Sigmoid colon (tissue), 7 donors: ENCODE results near the gene CLPSL2. TPM values are rescaled to one million over a fixed set of nuclear protein-coding genes. Genes with fewer than 3 reads are reported as not detected.
"Not testable (repeated sequence)": the region's sequence is repeated elsewhere in the genome, so short reads cannot be mapped to it uniquely, and the experiment has no call there.

Experiments
- DNase-seq: peaks from one replicate; pipeline ENCODE4 v3.0.0-alpha.2; 2019
- H3K27ac ChIP-seq, 4 donors: fragments of 200-600 bp; sonication (generic); one replicate each; pipeline ENCODE4 v1.5.1; 2016 to 2019; ENCODE audit warnings: mild to moderate bottlenecking in 1 of 4
- H3K27me3 ChIP-seq, 3 donors: fragments of 200-600 bp; sonication (generic); one replicate each; pipeline ENCODE4 v1.5.1; 2019; ENCODE audit warnings: mild to moderate bottlenecking in 1 of 3
- H3K36me3 ChIP-seq, 4 donors: fragments of 200-600 bp; sonication (generic); one replicate each; pipeline ENCODE4 v1.5.1; 2016 to 2019
- H3K4me1 ChIP-seq, 4 donors: fragments of 200-600 bp; sonication (generic); one replicate each; pipeline ENCODE4 v1.5.1; 2017 to 2019
- H3K4me3 ChIP-seq, 4 donors: fragments of 200-600 bp; sonication (generic); one replicate each; pipeline ENCODE4 v1.5.1; 2017 to 2019; ENCODE audit warnings: mild to moderate bottlenecking in 2 of 4, moderate library complexity in 1 of 4
- H3K9me3 ChIP-seq, 4 donors: fragments of 200-600 bp in 3 of 4; sonication (generic) in 3 of 4; one replicate each; pipeline versions ENCODE4 v1.5.1 to v1.6.1; 2013 to 2019
- EP300 ChIP-seq, 4 donors: sonication (generic); formaldehyde crosslinking; IDR thresholded peaks; one replicate each; pipeline ENCODE4 v1.6.1; 2017; ENCODE audit warnings: antibody characterized with exemption in 4 of 4
- POLR2A ChIP-seq, 2 donors: fragments of 450-650 bp; IDR thresholded peaks; one replicate each; pipeline ENCODE4 v1.6.1; 2016; ENCODE audit warnings: antibody characterized with exemption in 2 of 2, mild to moderate bottlenecking in 2 of 2, moderate library complexity in 2 of 2
- POLR2AphosphoS5 ChIP-seq, 4 donors: sonication (generic); formaldehyde crosslinking; IDR thresholded peaks; one replicate each; pipeline ENCODE4 v1.6.1; 2017; ENCODE audit warnings: antibody characterized with exemption in 4 of 4
- WGBS, 2 donors: extraction: QIAGEN DNeasy Blood & Tissue Kit; methylation state at CpG; one replicate each; pipeline ENCODE4 v1.1.7; 2013; 5-methylcytosine and 5-hydroxymethylcytosine counted together
- intact Hi-C: fragments of 100-400 bp; cut with DNase I; formaldehyde crosslinking; loops from one replicate; pipeline ENCODE4 v1.15.1; 2023
- polyA plus RNA-seq, 3 donors: library from polyadenylated mRNA; stranded (reverse); fragments of 200-250 nt; gene quantifications; one replicate each; pipeline ENCODE4 v1.2.3, GENCODE V29; 2013
- total RNA-seq, 4 donors: library from RNA; depleted of rRNA; stranded (reverse); fragments of >200 nt; gene quantifications; one replicate each; pipeline ENCODE4 v1.1.0, GENCODE V29; 2016
- TF ChIP-seq, protein P1 (sequence below), 4 experiments: fragments of 450-650 bp in 3 of 4; fragments of 200-600 bp in 1 of 4; IDR thresholded peaks; one replicate each; pipeline ENCODE4 v1.5.1; 2016 to 2019; ENCODE audit warnings: antibody characterized with exemption in 4 of 4, mild to moderate bottlenecking in 3 of 4, moderate library complexity in 2 of 4
- donor health status: healthy with polysubstance abuse.
- donor health status: Bipolar disorder and iron deficiency.
- donor health status: healthy.

CLPSL2 gene
- total and polyA plus RNA-seq, 7 donors, result not detected

DNA sequence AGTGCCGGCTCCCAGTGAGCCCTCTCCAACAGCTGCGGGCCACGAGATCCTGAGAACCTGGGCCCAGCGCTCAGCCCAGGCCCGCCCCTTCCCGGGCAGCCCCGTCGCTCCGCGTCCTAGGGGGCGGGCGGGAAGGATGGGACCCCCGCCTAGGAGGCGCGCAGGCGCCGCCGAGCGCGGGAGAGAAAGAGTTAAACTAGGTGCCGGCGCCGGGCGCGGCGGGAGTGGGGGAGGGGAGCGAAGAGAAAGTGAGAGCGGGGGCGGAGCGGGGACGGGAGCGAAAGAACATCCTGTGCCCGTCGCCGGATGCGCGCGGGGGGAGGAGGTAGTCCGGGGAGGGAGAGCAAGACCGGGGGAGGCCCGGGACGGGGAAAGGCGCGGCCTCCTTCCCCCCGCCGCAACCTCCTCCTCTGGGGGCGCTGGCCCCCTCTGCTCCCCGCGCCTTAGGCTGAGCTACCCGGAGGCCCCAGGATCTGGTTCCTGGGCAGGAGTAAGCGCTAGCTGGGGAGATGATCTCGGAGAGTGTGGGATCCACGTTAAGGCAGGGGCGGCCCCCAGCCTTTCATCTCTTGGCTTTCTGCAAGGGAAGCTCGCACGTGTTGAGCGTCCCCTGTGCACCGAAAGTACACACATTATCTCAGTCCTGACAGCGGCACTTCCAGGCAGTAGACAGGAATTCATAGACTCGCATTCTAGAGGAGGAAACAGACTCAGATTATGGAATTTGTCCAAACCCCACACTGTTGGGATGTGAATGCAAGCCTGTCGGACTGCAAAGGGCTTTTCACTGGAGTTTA, 44.5 kb upstream of the CLPSL2 start:
- Histone ChIP-seq H3K36me3 (no peaks in the 10 kb centered on the region), H3K4me3 (peak overlapping the region; percentile 49 to 79 (median 65)), H3K4me1 (peaks cover 5 to 81% (median 73%) of the 10 kb centered on the region in 4 donors), H3K9me3 (no peaks in the 10 kb centered on the region), H3K27ac (peak overlapping the region; percentile 96 to 100 (median 98)), H3K27me3 (no peaks in the 10 kb centered on the region)
- DNase-seq, result peak; percentile 99
- TF ChIP-seq POLR2A (IDR thresholded peaks at IDR 0.05), result peak in 1 of 2 donors; percentile 51
- peak; percentile 95 to 98 (median 98) for TF ChIP-seq EP300 (IDR thresholded peaks at IDR 0.05)
- peak; percentile 80 to 90 (median 84) for TF ChIP-seq POLR2AphosphoS5 (IDR thresholded peaks at IDR 0.05)
- TF ChIP-seq, protein P1, sequence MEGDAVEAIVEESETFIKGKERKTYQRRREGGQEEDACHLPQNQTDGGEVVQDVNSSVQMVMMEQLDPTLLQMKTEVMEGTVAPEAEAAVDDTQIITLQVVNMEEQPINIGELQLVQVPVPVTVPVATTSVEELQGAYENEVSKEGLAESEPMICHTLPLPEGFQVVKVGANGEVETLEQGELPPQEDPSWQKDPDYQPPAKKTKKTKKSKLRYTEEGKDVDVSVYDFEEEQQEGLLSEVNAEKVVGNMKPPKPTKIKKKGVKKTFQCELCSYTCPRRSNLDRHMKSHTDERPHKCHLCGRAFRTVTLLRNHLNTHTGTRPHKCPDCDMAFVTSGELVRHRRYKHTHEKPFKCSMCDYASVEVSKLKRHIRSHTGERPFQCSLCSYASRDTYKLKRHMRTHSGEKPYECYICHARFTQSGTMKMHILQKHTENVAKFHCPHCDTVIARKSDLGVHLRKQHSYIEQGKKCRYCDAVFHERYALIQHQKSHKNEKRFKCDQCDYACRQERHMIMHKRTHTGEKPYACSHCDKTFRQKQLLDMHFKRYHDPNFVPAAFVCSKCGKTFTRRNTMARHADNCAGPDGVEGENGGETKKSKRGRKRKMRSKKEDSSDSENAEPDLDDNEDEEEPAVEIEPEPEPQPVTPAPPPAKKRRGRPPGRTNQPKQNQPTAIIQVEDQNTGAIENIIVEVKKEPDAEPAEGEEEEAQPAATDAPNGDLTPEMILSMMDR (IDR thresholded peaks at IDR 0.05), result no peak
- 1% methylated on average over 61 of the region's 61 CpGs for WGBS, 2 donors
- intact Hi-C loops, result loop anchor here (2.0 to 5.0 kb wide), 3 partner anchors 129 to 865 kb away; partner anchors contain the start of gene TEAD3

DNA sequence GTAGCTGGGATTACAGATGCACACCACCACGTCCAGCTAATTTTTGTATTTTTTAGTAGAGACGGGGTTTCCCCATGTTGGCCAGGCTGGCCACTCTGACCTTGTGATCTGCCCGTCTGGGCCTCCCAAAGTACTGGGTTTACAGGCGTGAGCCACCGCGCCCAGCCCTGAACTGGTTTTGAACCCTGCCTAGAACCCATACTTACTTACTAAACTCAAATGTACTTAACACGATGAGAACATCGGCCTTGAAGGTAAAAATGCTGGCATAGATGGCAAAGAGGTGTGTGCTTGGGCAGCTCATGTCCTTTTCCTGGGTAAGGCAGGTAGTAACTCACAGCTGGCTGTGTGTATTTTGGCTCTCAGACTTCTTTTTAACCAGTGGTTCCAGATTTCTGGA, 42.8 kb upstream of the CLPSL2 start:
- Histone ChIP-seq H3K9me3 (no peaks in the 10 kb centered on the region), H3K4me3 (no peak overlapping the region), H3K4me1 (peaks cover 5 to 72% (median 66%) of the 10 kb centered on the region in 4 donors), H3K27ac (peak overlapping the region; percentile 96 to 100 (median 98)), H3K36me3 (no peaks in the 10 kb centered on the region), H3K27me3 (no peaks in the 10 kb centered on the region)
- WGBS, 2 donors, result 66 to 89% methylated on average over 8 of the region's 8 CpGs
- no peak for DNase-seq
- TF ChIP-seq EP300 (IDR thresholded peaks at IDR 0.05) (no peak), POLR2A (IDR thresholded peaks at IDR 0.05) (no peak), POLR2AphosphoS5 (IDR thresholded peaks at IDR 0.05) (no peak)
- TF ChIP-seq, protein P1 (IDR thresholded peaks at IDR 0.05), result no peak
- intact Hi-C loops, result loop anchor here (1.0 to 5.0 kb wide), 4 partner anchors 131 to 864 kb away; partner anchors contain the start of gene TEAD3

DNA sequence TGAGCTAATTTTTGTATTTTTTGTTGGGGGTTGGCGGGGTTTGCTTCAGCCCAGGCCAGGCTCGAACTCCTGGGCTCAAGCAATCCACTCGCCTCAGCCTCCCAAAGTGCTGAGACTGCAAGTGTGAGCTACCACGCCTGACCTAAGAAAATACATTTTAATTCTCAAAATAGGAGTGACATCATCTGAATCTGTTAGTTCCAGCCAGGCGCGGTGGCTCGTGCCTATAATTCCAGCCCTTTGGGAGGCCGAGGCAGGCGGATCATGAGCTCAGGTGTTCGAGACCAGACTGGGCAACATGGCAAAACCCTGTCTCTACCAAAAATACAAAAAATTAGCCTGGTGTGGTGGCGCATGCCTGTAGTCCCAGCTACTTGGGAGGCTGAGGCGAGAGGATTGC, 42.1 kb upstream of the CLPSL2 start:
- not testable (repeated sequence) for H3K27me3 ChIP-seq, H3K4me3 ChIP-seq, H3K36me3 ChIP-seq, H3K9me3 ChIP-seq, DNase-seq
- whole genome bisulfite sequencing, 2 donors, result 95 to 96% methylated on average over 12 of the region's 12 CpGs
- Histone ChIP-seq H3K4me1 (peaks cover 5 to 65% (median 60%) of the 10 kb centered on the region in 4 donors), H3K27ac (peak overlapping the region; percentile 96 to 100 (median 98))
- intact Hi-C loops, result loop anchor here (5.0 kb wide), 1 partner anchor 863 kb away; no protein-coding TSS in a partner anchor

DNA sequence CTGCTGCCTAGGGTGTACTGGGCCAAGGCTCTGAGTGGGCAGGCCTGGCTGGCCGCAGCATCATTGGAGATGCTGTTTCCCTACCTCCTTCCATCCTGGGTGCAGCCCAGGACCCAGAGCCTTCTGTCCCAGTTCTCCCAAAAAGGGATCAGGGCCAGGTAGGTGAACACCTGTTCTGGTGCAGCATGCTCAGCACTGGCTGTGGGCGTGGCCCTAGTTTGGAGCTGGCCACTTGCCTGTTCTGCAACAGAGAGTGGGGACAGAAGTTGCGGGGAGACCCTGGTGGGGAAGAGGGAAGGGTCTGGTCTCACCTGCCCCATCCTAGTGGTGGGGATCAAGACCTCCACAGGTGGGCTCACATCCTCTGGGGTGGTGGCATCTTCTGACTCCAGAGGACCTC, 40.9 kb upstream of the CLPSL2 start:
- Histone ChIP-seq H3K27me3 (no peaks in the 10 kb centered on the region), H3K4me1 (peaks cover 5 to 54% (median 48%) of the 10 kb centered on the region in 4 donors), H3K9me3 (no peaks in the 10 kb centered on the region), H3K27ac (peak overlapping the region in 2 of 4 donors; percentile 100), H3K36me3 (no peaks in the 10 kb centered on the region), H3K4me3 (no peak overlapping the region)
- WGBS, 2 donors, result 55 to 86% methylated on average over 3 of the region's 3 CpGs
- no peak for TF ChIP-seq EP300 (IDR thresholded peaks at IDR 0.05)
- TF ChIP-seq, protein P1 (IDR thresholded peaks at IDR 0.05), result no peak
- peak; percentile 70 for DNase-seq
- intact Hi-C loops, result no loop called here

DNA sequence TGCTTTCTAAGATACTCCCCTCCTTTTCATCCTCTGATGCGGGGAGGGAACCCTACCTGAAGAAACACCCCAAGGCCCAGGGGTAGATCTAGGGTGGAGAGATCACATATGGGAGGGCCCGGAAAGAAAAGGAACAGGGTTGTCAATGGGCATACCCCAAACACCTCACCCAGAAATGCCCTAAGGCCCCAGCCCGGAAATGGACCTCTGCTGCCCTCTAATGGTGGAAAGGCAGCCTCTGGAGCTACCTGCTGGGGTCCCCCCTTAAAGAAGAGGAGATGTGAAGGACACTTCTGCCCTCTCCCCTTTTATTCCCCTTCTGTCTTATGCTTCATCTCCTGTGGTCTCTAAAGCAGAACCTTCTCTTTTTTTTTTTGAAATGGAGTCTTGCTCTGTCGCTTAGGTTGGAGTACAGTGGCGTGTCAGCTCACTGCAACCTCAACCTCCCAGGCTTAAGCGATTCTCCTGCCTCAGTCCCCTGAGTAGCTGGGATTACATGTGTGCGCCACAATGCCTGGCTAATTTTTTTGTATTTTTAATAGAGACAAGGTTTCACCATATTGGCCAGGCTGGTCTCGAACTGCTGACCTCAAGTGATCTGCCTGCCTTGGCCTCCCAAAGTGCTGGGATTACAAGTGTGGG, 40.0 kb upstream of the CLPSL2 start:
- 64 to 66% methylated on average over 8 of the region's 8 CpGs for WGBS, 2 donors
- no peaks in the 10 kb centered on the region for H3K9me3 ChIP-seq
- H3K4me3 ChIP-seq, result no peak overlapping the region
- DNase-seq, result peak; percentile 85
- H3K4me1 ChIP-seq, result peaks cover 5 to 46% (median 39%) of the 10 kb centered on the region in 4 donors
- H3K27me3 ChIP-seq, result no peaks in the 10 kb centered on the region
- H3K27ac ChIP-seq, result peak overlapping the region in 2 of 4 donors; percentile 100
- no peaks in the 10 kb centered on the region for H3K36me3 ChIP-seq
- intact Hi-C loops, result loop anchor here (1.0 kb wide), 1 partner anchor 152 kb away; no protein-coding TSS in a partner anchor
- no peak for TF ChIP-seq POLR2AphosphoS5 (IDR thresholded peaks at IDR 0.05)
- no peak for TF ChIP-seq EP300 (IDR thresholded peaks at IDR 0.05)
- TF ChIP-seq, protein P1 (IDR thresholded peaks at IDR 0.05), result peak in 3 of 4 experiments; percentile 79 to 95 (median 87)
- no peak for TF ChIP-seq POLR2A (IDR thresholded peaks at IDR 0.05)
